IMR-90 (cell line): ENCODE data around the gene OR3A2. TPM values are rescaled to one million over a fixed set of nuclear protein-coding genes. Genes with fewer than 3 reads are reported as not detected.

Experiments used
- ATAC-seq: fragments of 200-7000 bp; cut with Tn5 transposase; 2 replicates; pipeline ENCODE4 v1.9.1; 2020; ENCODE audit warnings: low read depth, mild to moderate bottlenecking, moderate library complexity
- BruUV-seq: library from RNA; stranded (reverse); fragments of 400-500 nt; replicated peaks from 2 replicates; lab custom pipeline; 2021; lab: Mats Ljungman, UMichigan
- CTCF ChIA-PET: fragments of 300-600 bp; formaldehyde crosslinking; extraction: SDS; loops from one replicate; lab custom pipeline; 2021; ENCODE audit warnings: antibody characterized with exemption; lab: Yijun Ruan, JAX
- POLR2A ChIA-PET: fragments of 300-600 bp; sonication (Branson Sonifier 250); formaldehyde crosslinking; loops from one replicate; lab custom pipeline; 2022; ENCODE audit warnings: antibody characterized with exemption; ENCODE audit not compliant: unreplicated experiment; lab: Charles Lee
- DNase-seq: peaks from one replicate; pipeline ENCODE4 v3.0.0; 2013
- H2AFZ ChIP-seq: replicated peaks from 2 replicates; pipeline ENCODE3; 2013; ENCODE audit warnings: low read length, mild to moderate bottlenecking; ENCODE audit not compliant: poor library complexity
- H2AK5ac ChIP-seq: 2 replicates; pipeline ENCODE4 v1.6.1; 2013; ENCODE audit warnings: low read depth, low read length, inconsistent platforms
- H2AK9ac ChIP-seq: replicated peaks from 2 replicates; pipeline ENCODE3; 2013; ENCODE audit warnings: mild to moderate bottlenecking, low read depth, low read length, moderate library complexity; ENCODE audit not compliant: poor library complexity
- H2BK120ac ChIP-seq: 2 replicates; pipeline ENCODE4 v1.6.1; 2013; ENCODE audit warnings: low read depth, low read length, inconsistent platforms
- H2BK15ac ChIP-seq: 3 replicates; pipeline ENCODE4 v1.6.1; 2013; ENCODE audit warnings: low read depth, low read length, inconsistent platforms
- H2BK20ac ChIP-seq: 2 replicates; pipeline ENCODE4 v1.6.1; 2013; ENCODE audit warnings: low read depth, mild to moderate bottlenecking, inconsistent platforms, low read length, moderate library complexity
- H2BK5ac ChIP-seq: 2 replicates; pipeline ENCODE4 v1.6.1; 2013; ENCODE audit warnings: mild to moderate bottlenecking, low read depth, low read length, inconsistent platforms; ENCODE audit not compliant: poor library complexity, severe bottlenecking
- H3K14ac ChIP-seq: replicated peaks from 2 replicates; pipeline ENCODE4 v1.6.1; 2013; ENCODE audit warnings: low read depth, low read length, inconsistent platforms
- H3K18ac ChIP-seq: 2 replicates; pipeline ENCODE4 v1.6.1; 2013; ENCODE audit warnings: low read depth, low read length, control low read depth
- H3K23ac ChIP-seq: 2 replicates; pipeline ENCODE4 v1.6.1; 2013; ENCODE audit warnings: low read depth, low read length, inconsistent platforms
- H3K27ac ChIP-seq: 2 replicates; pipeline ENCODE4 v1.5.1; 2013; ENCODE audit warnings: mild to moderate bottlenecking, control low read depth, low read length; ENCODE audit not compliant: insufficient read depth
- H3K27me3 ChIP-seq: 2 replicates; pipeline ENCODE4 v1.6.1; 2013; ENCODE audit warnings: low read length; ENCODE audit not compliant: control insufficient read depth, insufficient read depth
- H3K36me3 ChIP-seq: 2 replicates; pipeline ENCODE4 v1.6.1; 2013; ENCODE audit warnings: low read length, mixed read lengths; ENCODE audit not compliant: control insufficient read depth, insufficient read depth
- H3K4ac ChIP-seq: 2 replicates; pipeline ENCODE4 v1.6.1; 2013; ENCODE audit warnings: low read depth, low read length, inconsistent platforms
- H3K4me1 ChIP-seq: 2 replicates; pipeline ENCODE4 v1.6.1; 2013; ENCODE audit warnings: low read length, mixed read lengths; ENCODE audit not compliant: control insufficient read depth, insufficient read depth
- H3K4me2 ChIP-seq: 2 replicates; pipeline ENCODE4 v1.6.1; 2013; ENCODE audit warnings: low read depth, mild to moderate bottlenecking, control low read depth, low read length, moderate library complexity
- H3K4me3 ChIP-seq: 2 replicates; pipeline ENCODE4 v1.5.1; 2013; ENCODE audit warnings: low read depth, mild to moderate bottlenecking, control low read depth, low read length, moderate library complexity; ENCODE audit not compliant: insufficient read depth
- H3K56ac ChIP-seq: 2 replicates; pipeline ENCODE4 v1.6.1; 2013; ENCODE audit warnings: low read length, inconsistent platforms; ENCODE audit not compliant: insufficient read depth; ENCODE audit errors: extremely low read depth
- H3K79me1 ChIP-seq, 2 experiments: 2 replicates each; pipeline ENCODE4 v1.6.1; 2013; ENCODE audit warnings: low read length in 2 of 2, inconsistent platforms in 1 of 2, low read depth in 1 of 2
- H3K9ac ChIP-seq: 2 replicates; pipeline ENCODE4 v1.6.1; 2013; ENCODE audit warnings: low read depth, low read length, control low read depth
- H3K9me1 ChIP-seq: 2 replicates; pipeline ENCODE4 v1.6.1; 2013; ENCODE audit warnings: low read length, inconsistent platforms; ENCODE audit not compliant: insufficient read depth
- H3K9me3 ChIP-seq: 2 replicates; pipeline ENCODE4 v1.6.1; 2013; ENCODE audit warnings: low read length; ENCODE audit not compliant: control insufficient read depth, insufficient read depth
- H4K20me1 ChIP-seq: 2 replicates; pipeline ENCODE4 v1.6.1; 2013; ENCODE audit warnings: low read length, inconsistent platforms; ENCODE audit not compliant: insufficient read depth
- H4K5ac ChIP-seq: 2 replicates; pipeline ENCODE4 v1.6.1; 2013; ENCODE audit warnings: mild to moderate bottlenecking, low read depth, low read length, control low read depth
- H4K8ac ChIP-seq, 2 experiments: 2 replicates each; pipeline ENCODE4 v1.6.1; 2013; ENCODE audit warnings: low read depth in 2 of 2, low read length in 2 of 2, control low read depth in 1 of 2, inconsistent platforms in 1 of 2
- H4K91ac ChIP-seq: 2 replicates; pipeline ENCODE4 v1.6.1; 2013; ENCODE audit warnings: low read depth, low read length, inconsistent platforms; ENCODE audit not compliant: insufficient read depth
- MAFK ChIP-seq: IDR thresholded peaks from 2 replicates; pipeline ENCODE4 v1.6.1; 2012; ENCODE audit warnings: low read depth, low read length, improper control_type of control experiment
- WGBS, 2 experiments: methylation state at CpG; one replicate each; pipeline versions ENCODE4 v1.1.5 to v1.1.7; 2013; ENCODE audit warnings: missing lambda C conversion rate in 2 of 2; ENCODE audit not compliant: insufficient read length in 1 of 2; ENCODE audit errors: extremely low coverage in 2 of 2; 5-methylcytosine and 5-hydroxymethylcytosine counted together
- dilution Hi-C: fragments of 300-500 bp; cut with HindIII; formaldehyde crosslinking; loops from one replicate; pipeline ENCODE4 v1.14.3; 2018; ENCODE audit warnings: low sequenced_read_pairs; ENCODE audit not compliant: unreplicated experiment
- in situ Hi-C: fragments of 300-500 bp; cut with MboI; formaldehyde crosslinking; loops from 3 replicates; pipeline ENCODE4 v1.14.3; 2019; ENCODE audit warnings: low sequenced_read_pairs, inconsistent platforms, mixed read lengths
- intact Hi-C: fragments of 100-400 bp; cut with micrococcal nuclease; formaldehyde crosslinking; loops from 2 replicates; pipeline ENCODE4 v1.10.0; 2022
- polyA plus RNA-seq, 3 experiments: library from polyadenylated mRNA; depleted of rRNA; stranded (reverse); fragments of >200 nt; gene quantifications; 2 replicates each; pipeline ENCODE4 v1.2.3, GENCODE V29; 2012; ENCODE audit warnings: low replicate concordance in 1 of 3
- total RNA-seq: library from RNA; depleted of rRNA; stranded (reverse); fragments of >200 nt; gene quantifications from 2 replicates; pipeline ENCODE4 v1.2.3, GENCODE V29; 2012

Gene OR3A2
- total and polyA plus RNA-seq, 2 of the 4 experiments (the other 2 are of a cell fraction): not detected

DNA sequence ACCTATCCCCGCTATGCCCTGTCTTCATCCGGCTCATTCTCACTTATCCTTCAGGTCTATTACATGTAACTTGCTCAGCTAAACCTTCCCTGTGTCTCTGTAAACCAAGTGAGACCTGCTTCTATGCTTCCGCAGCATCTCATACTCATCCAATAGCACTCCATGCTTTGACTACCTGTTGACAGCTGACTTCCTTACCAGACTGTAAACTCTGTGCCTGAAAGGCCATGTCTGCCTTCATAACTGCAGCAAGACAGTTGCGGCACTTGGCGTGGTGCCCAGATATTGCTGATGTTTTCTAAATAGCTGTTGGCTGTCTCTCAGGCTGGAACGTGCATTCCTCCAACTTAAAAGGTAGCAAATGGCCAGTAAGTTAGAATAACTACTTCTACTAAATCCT, 13.9 kb upstream of the OR3A2 start:
- BruUV-seq: no TSS peak
- Histone ChIP-seq H3K23ac (no peak overlapping the region), H2BK15ac (no peak overlapping the region), H3K18ac (no peak overlapping the region), H2BK120ac (no peak overlapping the region), H3K4me3 (no peak overlapping the region), H3K27me3 (no peaks in the 10 kb centered on the region), H3K9me3 (peaks cover 5% of the 10 kb centered on the region; the same call in 1 of the 2 replicates), H2AK5ac (no peak overlapping the region), H2AK9ac (no peak overlapping the region), H4K20me1 (no peaks in the 10 kb centered on the region), H3K4me2 (no peak overlapping the region), H3K36me3 (no peaks in the 10 kb centered on the region), H3K14ac (no peak overlapping the region), H2BK5ac (no peak overlapping the region), H2BK20ac (no peak overlapping the region), H3K27ac (no peak overlapping the region), H3K56ac (no peak overlapping the region), H4K5ac (no peak overlapping the region), H3K9me1 (no peaks in the 10 kb centered on the region), H3K79me1 (no peaks in the 10 kb centered on the region), H4K91ac (no peak overlapping the region), H3K4ac (no peak overlapping the region), H4K8ac (no peak overlapping the region), H3K4me1 (no peaks in the 10 kb centered on the region), H3K9ac (no peak overlapping the region), H2AFZ (no peak overlapping the region)
- ATAC-seq (no peak), DNase-seq (no peak)
- intact Hi-C loops (no loop called here), dilution Hi-C loops (no loop called here), in situ Hi-C loops (no loop called here)
- CTCF ChIA-PET: no interaction called here
- no peak for TF ChIP-seq MAFK
- WGBS, 2 experiments: 11% methylated on average over 3 of the region's 6 CpGs; no CpG with 5 or more reads in 1 of the 2 experiments
- POLR2A ChIA-PET: no interaction called here
